Measurements from ENCODE around the gene CD2AP.

DNA sequence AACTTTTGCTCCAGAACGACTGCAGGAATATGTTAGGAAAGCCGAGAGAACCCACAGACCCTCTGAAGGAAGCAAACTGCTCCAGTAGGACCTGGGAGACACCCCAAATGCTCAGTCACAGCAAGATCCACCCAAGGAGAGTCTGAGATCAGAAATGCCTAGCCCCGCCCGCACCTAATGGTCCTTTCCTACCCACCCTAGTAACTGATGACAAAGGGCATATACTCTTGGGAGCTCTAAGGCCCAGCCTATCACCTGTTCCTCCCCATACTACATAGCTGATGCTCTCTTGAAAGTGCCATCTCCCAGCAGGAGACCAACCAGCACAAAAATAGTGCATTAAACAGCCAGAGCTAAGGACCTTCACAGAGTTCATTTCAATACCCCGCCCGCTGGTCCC lies 67.6 kb downstream of the CD2AP start:
- TF ChIP-seq YY1 (IDR thresholded peaks at IDR 0.05; ENCODE audit: extremely low read depth, insufficient replicate concordance, low read depth, low read length) (no peak), SIN3A (IDR thresholded peaks at IDR 0.05; ENCODE audit: low read depth) (no peak), EZH2 (IDR thresholded peaks at IDR 0.05) (no peak), SP1 (IDR thresholded peaks at IDR 0.05; ENCODE audit: low read depth) (no peak)
- TF ChIP-seq, protein P1, sequence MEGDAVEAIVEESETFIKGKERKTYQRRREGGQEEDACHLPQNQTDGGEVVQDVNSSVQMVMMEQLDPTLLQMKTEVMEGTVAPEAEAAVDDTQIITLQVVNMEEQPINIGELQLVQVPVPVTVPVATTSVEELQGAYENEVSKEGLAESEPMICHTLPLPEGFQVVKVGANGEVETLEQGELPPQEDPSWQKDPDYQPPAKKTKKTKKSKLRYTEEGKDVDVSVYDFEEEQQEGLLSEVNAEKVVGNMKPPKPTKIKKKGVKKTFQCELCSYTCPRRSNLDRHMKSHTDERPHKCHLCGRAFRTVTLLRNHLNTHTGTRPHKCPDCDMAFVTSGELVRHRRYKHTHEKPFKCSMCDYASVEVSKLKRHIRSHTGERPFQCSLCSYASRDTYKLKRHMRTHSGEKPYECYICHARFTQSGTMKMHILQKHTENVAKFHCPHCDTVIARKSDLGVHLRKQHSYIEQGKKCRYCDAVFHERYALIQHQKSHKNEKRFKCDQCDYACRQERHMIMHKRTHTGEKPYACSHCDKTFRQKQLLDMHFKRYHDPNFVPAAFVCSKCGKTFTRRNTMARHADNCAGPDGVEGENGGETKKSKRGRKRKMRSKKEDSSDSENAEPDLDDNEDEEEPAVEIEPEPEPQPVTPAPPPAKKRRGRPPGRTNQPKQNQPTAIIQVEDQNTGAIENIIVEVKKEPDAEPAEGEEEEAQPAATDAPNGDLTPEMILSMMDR (IDR thresholded peaks at IDR 0.05 in 2 of 3, conservative IDR thresholded peaks at IDR 0.05 in 1 of 3; ENCODE audit: borderline replicate concordance in 1 of 3, insufficient read depth in 1 of 3, low read depth in 2 of 3, low read length in 2 of 3), result no peak
- TF ChIP-seq, protein P2, sequence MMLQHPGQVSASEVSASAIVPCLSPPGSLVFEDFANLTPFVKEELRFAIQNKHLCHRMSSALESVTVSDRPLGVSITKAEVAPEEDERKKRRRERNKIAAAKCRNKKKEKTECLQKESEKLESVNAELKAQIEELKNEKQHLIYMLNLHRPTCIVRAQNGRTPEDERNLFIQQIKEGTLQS (IDR thresholded peaks at IDR 0.05), result no peak
- TF ChIP-seq, protein P3, sequence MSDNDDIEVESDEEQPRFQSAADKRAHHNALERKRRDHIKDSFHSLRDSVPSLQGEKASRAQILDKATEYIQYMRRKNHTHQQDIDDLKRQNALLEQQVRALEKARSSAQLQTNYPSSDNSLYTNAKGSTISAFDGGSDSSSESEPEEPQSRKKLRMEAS (IDR thresholded peaks at IDR 0.05), result no peak
- TF ChIP-seq, protein P4, sequence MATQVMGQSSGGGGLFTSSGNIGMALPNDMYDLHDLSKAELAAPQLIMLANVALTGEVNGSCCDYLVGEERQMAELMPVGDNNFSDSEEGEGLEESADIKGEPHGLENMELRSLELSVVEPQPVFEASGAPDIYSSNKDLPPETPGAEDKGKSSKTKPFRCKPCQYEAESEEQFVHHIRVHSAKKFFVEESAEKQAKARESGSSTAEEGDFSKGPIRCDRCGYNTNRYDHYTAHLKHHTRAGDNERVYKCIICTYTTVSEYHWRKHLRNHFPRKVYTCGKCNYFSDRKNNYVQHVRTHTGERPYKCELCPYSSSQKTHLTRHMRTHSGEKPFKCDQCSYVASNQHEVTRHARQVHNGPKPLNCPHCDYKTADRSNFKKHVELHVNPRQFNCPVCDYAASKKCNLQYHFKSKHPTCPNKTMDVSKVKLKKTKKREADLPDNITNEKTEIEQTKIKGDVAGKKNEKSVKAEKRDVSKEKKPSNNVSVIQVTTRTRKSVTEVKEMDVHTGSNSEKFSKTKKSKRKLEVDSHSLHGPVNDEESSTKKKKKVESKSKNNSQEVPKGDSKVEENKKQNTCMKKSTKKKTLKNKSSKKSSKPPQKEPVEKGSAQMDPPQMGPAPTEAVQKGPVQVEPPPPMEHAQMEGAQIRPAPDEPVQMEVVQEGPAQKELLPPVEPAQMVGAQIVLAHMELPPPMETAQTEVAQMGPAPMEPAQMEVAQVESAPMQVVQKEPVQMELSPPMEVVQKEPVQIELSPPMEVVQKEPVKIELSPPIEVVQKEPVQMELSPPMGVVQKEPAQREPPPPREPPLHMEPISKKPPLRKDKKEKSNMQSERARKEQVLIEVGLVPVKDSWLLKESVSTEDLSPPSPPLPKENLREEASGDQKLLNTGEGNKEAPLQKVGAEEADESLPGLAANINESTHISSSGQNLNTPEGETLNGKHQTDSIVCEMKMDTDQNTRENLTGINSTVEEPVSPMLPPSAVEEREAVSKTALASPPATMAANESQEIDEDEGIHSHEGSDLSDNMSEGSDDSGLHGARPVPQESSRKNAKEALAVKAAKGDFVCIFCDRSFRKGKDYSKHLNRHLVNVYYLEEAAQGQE (IDR thresholded peaks at IDR 0.05; ENCODE audit: low read depth), result no peak
